ENCODE results near the gene ATP2B3. TPM values are rescaled to one million over a fixed set of nuclear protein-coding genes. Genes with fewer than 3 reads are reported as not detected.

Gene ATP2B3
- total and polyA plus RNA-seq, 10 of the 15 experiments (the other 5 are each of a cell fraction or from before 2014, with no cell fraction given): 0.01 TPM; not detected in 9

- peak; percentile 68; the same call in 1 of the 2 replicates for TF ChIP-seq SPI1 (IDR thresholded peaks at IDR 0.05; ENCODE audit: borderline replicate concordance, insufficient read depth, low read depth, low read length)
- TF ChIP-seq WRNIP1 (IDR thresholded peaks at IDR 0.05; ENCODE audit: borderline replicate concordance, low read depth, low read length): no peak
- TF ChIP-seq NR2C2 (IDR thresholded peaks at IDR 0.05; ENCODE audit: borderline replicate concordance, control insufficient read depth, insufficient read length, low read depth): no peak
- TF ChIP-seq RUNX3 (IDR thresholded peaks at IDR 0.05; ENCODE audit: low read length): no peak
- no peak for TF ChIP-seq POLR2AphosphoS5 (IDR thresholded peaks at IDR 0.05; ENCODE audit: low read length)
- TF ChIP-seq BACH1 (IDR thresholded peaks at IDR 0.05; ENCODE audit: borderline replicate concordance): no peak
- TF ChIP-seq, protein P1, sequence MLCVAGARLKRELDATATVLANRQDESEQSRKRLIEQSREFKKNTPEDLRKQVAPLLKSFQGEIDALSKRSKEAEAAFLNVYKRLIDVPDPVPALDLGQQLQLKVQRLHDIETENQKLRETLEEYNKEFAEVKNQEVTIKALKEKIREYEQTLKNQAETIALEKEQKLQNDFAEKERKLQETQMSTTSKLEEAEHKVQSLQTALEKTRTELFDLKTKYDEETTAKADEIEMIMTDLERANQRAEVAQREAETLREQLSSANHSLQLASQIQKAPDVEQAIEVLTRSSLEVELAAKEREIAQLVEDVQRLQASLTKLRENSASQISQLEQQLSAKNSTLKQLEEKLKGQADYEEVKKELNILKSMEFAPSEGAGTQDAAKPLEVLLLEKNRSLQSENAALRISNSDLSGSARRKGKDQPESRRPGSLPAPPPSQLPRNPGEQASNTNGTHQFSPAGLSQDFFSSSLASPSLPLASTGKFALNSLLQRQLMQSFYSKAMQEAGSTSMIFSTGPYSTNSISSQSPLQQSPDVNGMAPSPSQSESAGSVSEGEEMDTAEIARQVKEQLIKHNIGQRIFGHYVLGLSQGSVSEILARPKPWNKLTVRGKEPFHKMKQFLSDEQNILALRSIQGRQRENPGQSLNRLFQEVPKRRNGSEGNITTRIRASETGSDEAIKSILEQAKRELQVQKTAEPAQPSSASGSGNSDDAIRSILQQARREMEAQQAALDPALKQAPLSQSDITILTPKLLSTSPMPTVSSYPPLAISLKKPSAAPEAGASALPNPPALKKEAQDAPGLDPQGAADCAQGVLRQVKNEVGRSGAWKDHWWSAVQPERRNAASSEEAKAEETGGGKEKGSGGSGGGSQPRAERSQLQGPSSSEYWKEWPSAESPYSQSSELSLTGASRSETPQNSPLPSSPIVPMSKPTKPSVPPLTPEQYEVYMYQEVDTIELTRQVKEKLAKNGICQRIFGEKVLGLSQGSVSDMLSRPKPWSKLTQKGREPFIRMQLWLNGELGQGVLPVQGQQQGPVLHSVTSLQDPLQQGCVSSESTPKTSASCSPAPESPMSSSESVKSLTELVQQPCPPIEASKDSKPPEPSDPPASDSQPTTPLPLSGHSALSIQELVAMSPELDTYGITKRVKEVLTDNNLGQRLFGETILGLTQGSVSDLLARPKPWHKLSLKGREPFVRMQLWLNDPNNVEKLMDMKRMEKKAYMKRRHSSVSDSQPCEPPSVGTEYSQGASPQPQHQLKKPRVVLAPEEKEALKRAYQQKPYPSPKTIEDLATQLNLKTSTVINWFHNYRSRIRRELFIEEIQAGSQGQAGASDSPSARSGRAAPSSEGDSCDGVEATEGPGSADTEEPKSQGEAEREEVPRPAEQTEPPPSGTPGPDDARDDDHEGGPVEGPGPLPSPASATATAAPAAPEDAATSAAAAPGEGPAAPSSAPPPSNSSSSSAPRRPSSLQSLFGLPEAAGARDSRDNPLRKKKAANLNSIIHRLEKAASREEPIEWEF (IDR thresholded peaks at IDR 0.05; ENCODE audit: insufficient replicate concordance, low read depth, low read length): no peak
- RAD21 ChIA-PET (ENCODE audit: unreplicated experiment): no interaction called here
- Histone ChIP-seq H3K79me2 (ENCODE audit: control insufficient read depth, insufficient read depth, low read length) (peaks cover 14% of the 10 kb centered on the region), H4K20me1 (ENCODE audit: control insufficient read depth, insufficient read depth) (no peaks in the 10 kb centered on the region), H3K4me3 (peak overlapping the region; percentile 6; the same call in 1 of the 2 replicates), H3K9me3 (replicated peaks; ENCODE audit: control insufficient read depth, insufficient read depth, low read length) (no peaks in the 10 kb centered on the region; the same call in 2 of the 3 replicates), H3K27me3 (replicated peaks in 1 of 2; ENCODE audit: control insufficient read depth in 2 of 2, insufficient read depth in 2 of 2, low read length in 1 of 2) (no peaks in the 10 kb centered on the region), H3K4me1 (ENCODE audit: control insufficient read depth, insufficient read depth, low read length) (no peaks in the 10 kb centered on the region; the same call in 1 of the 2 replicates), H3K4me2 (ENCODE audit: control insufficient read depth, insufficient read depth) (peak overlapping the region; percentile 30), H3K27ac (ENCODE audit: control insufficient read depth, insufficient read depth) (no peak overlapping the region), H2AFZ (ENCODE audit: control insufficient read depth, low read depth, low read length) (no peak overlapping the region; the same call in 1 of the 2 replicates), H3K9ac (ENCODE audit: control insufficient read depth, insufficient read depth, low read length) (no peak overlapping the region; the same call in 1 of the 2 replicates), H3K36me3 (ENCODE audit: control insufficient read depth in 2 of 2, insufficient read depth in 2 of 2, low read length in 1 of 2) (no peaks in the 10 kb centered on the region; a peak in 1 of 4 replicates)
- intact Hi-C loops (cut with micrococcal nuclease; ENCODE audit: unreplicated experiment) (no loop called here), in situ Hi-C loops (cut with MboI) (no loop called here)
- POLR2A ChIA-PET: no interaction called here
- no peak for DNase-seq (ENCODE audit: low read depth, low spot score)
- FAIRE-seq: no peak
- BruUV-seq (replicated peaks): no TSS peak
- SMC1A ChIA-PET (ENCODE audit: uncharacterized antibody, unreplicated experiment): no interaction called here
- CTCF ChIA-PET: no interaction called here
- WGBS (ENCODE audit: insufficient coverage, insufficient replicate concordance, low lambda C conversion rate, missing lambda C conversion rate): 72% methylated on average over 21 of the region's 21 CpGs
- no peak for ATAC-seq
Observed at GRCh38 chrX:153595859-153596857, 78.7 kb downstream of the ATP2B3 start.

Measured in GM12878 (cell line).